Measurements from ENCODE around the gene TMEM33.
"Not testable (repeated sequence)": the region's sequence is repeated elsewhere in the genome, so short reads cannot be mapped to it uniquely, and the experiment has no call there.

The TMEM33 gene

DNA sequence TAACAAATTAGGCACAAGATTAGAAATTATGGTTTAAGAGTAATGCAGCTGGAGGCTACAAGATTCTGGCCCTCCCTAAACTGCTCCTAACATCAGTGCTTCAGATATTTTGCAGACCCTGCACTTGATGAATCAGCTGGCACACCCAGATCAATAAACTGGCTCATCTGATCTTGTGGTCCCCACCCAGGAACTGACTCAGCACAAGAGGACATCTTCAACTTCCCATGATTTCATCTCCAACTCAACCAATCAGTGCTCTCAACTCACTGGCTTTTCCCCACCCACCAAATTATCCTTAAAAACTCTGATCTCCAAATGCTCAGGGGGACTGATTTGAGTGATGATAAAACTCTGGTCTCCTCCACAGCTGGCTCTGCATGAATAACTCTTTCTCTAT is 21.7 kb upstream of the TMEM33 start:
- H3K27ac Mint-ChIP-seq = no peak overlapping the region
- no peak overlapping the region for H3K4me3 Mint-ChIP-seq
- peaks cover 8% of the 10 kb centered on the region for H3K4me1 Mint-ChIP-seq
- H3K36me3 Mint-ChIP-seq (ENCODE audit: low read depth) = peaks cover 2% of the 10 kb centered on the region
- H3K9me3 Mint-ChIP-seq = peaks cover 5% of the 10 kb centered on the region
- TF ChIP-seq, protein P1, sequence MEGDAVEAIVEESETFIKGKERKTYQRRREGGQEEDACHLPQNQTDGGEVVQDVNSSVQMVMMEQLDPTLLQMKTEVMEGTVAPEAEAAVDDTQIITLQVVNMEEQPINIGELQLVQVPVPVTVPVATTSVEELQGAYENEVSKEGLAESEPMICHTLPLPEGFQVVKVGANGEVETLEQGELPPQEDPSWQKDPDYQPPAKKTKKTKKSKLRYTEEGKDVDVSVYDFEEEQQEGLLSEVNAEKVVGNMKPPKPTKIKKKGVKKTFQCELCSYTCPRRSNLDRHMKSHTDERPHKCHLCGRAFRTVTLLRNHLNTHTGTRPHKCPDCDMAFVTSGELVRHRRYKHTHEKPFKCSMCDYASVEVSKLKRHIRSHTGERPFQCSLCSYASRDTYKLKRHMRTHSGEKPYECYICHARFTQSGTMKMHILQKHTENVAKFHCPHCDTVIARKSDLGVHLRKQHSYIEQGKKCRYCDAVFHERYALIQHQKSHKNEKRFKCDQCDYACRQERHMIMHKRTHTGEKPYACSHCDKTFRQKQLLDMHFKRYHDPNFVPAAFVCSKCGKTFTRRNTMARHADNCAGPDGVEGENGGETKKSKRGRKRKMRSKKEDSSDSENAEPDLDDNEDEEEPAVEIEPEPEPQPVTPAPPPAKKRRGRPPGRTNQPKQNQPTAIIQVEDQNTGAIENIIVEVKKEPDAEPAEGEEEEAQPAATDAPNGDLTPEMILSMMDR (IDR thresholded peaks at IDR 0.05) = no peak
- DNase-seq = no peak
- peaks cover 9% of the 10 kb centered on the region for H3K27me3 Mint-ChIP-seq (ENCODE audit: low read depth, poor library complexity)

DNA sequence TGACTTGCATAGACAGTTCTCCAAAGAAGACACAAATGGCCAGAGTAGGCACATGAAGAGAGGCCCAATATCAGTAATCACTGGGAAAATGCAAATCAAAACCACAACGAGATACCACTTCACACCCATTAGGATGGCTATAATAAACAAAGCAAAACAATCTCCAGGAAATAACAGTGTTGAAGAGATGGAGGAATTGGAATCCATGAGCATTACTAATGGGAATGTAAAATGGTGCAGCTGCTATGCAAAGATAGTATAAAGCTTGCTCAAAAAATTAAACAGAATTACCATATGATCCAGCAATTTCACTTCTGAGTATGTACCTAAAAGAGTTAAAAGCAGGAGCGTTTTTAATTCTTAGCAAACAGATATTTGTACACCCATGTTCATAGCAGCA is 17.0 kb upstream of the TMEM33 start:
- H3K27me3 Mint-ChIP-seq (ENCODE audit: low read depth, poor library complexity) = peaks cover 20% of the 10 kb centered on the region
- DNase-seq = no peak
- H3K9me3 Mint-ChIP-seq = peaks cover 38% of the 10 kb centered on the region
- no peaks in the 10 kb centered on the region for H3K36me3 Mint-ChIP-seq (ENCODE audit: low read depth)
- TF ChIP-seq, protein P1 (IDR thresholded peaks at IDR 0.05) = no peak
- no peak overlapping the region for H3K4me3 Mint-ChIP-seq
- no peak overlapping the region for H3K27ac Mint-ChIP-seq
- H3K4me1 Mint-ChIP-seq = no peaks in the 10 kb centered on the region

DNA sequence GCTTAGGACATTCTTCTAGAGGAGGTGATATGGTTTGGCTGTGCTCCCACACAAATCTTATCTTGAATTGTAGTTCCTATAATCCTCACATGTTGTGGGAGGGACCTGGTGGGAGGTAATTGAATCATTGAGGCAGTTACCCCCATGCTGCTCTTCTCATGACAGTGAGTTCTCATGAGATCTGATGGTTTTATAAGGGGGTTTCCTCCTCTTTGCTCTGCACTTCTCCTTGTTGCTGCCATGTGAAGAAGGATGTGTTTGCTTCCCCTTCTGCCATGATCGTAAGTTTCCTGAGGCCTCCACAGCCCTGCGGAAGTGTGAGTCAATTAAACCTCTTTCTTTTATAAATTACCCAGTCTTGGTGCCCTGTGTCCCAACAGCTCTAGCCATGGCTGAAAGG is 14.8 kb upstream of the TMEM33 start:
- not testable (repeated sequence) for DNase-seq; H3K4me3 Mint-ChIP-seq; H3K4me1 Mint-ChIP-seq; H3K27ac Mint-ChIP-seq; H3K36me3 Mint-ChIP-seq (ENCODE audit: low read depth)
- peaks cover 26% of the 10 kb centered on the region for H3K27me3 Mint-ChIP-seq (ENCODE audit: low read depth, poor library complexity)
- H3K9me3 Mint-ChIP-seq = peaks cover 38% of the 10 kb centered on the region

DNA sequence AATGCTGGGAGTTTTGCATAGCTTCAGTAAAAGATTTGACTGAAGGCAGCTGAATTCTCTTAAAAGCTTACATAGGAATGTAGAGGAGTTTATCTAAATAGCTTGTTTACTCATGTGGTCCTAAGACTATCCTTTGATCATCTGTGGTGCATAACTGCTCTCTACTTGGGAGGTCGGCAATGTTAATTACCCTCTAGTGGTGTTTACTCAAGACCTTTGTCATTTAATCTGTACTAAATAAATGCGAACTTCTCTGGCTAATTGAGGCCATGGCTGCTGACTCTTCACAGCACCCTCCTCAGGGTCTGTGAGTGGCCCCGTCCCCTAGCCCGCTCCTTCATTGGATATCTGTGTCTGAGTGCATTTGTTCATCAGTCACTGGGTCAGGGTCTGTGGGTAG is 13.8 kb upstream of the TMEM33 start:
- TF ChIP-seq, protein P1 (IDR thresholded peaks at IDR 0.05) = no peak
- no peak overlapping the region for H3K27ac Mint-ChIP-seq
- H3K4me1 Mint-ChIP-seq = no peaks in the 10 kb centered on the region
- H3K4me3 Mint-ChIP-seq = no peak overlapping the region
- H3K36me3 Mint-ChIP-seq (ENCODE audit: low read depth) = no peaks in the 10 kb centered on the region
- DNase-seq = no peak
- peaks cover 38% of the 10 kb centered on the region for H3K9me3 Mint-ChIP-seq
- H3K27me3 Mint-ChIP-seq (ENCODE audit: low read depth, poor library complexity) = peaks cover 26% of the 10 kb centered on the region

DNA sequence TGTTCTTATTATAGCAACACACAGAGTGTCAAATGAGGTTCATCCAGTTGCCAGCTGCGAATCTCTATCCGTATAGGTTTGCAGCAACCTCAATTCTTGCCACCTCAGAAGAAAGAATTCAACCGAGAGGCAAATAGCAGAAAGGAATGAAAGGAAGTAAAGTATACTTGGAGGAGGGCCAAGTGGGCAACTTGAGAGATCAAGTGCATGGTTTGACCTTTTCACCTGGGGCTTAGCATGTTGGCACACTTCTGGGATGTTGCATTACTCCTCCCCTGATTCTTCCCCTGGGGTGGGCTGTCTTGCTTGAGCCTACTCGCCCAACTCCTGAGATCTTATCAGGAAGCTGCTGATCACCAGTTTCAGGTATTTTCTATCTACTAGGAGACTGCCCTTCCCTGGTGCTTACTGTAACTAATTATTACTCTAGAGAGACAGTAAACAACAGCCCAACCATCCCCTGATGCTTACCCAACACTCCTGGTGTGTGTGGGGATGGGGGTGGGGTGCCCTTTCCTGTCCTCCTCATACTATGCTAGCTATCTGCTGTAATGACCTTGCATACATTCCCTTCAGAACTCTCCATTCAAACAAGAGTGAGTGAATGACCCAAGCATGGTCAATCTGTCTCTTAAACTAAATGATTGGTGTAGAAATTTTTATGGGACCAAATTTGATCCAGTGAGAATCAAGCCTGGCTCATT is 7.3 kb upstream of the TMEM33 start:
- Mint-ChIP-seq H3K27me3 (ENCODE audit: low read depth, poor library complexity) (peaks cover 30% of the 10 kb centered on the region), H3K4me1 (no peaks in the 10 kb centered on the region), H3K4me3 (no peak overlapping the region), H3K36me3 (ENCODE audit: low read depth) (no peaks in the 10 kb centered on the region), H3K27ac (no peak overlapping the region), H3K9me3 (peaks cover 3% of the 10 kb centered on the region)
- no peak for DNase-seq
- TF ChIP-seq, protein P1 (IDR thresholded peaks at IDR 0.05) = no peak

DNA sequence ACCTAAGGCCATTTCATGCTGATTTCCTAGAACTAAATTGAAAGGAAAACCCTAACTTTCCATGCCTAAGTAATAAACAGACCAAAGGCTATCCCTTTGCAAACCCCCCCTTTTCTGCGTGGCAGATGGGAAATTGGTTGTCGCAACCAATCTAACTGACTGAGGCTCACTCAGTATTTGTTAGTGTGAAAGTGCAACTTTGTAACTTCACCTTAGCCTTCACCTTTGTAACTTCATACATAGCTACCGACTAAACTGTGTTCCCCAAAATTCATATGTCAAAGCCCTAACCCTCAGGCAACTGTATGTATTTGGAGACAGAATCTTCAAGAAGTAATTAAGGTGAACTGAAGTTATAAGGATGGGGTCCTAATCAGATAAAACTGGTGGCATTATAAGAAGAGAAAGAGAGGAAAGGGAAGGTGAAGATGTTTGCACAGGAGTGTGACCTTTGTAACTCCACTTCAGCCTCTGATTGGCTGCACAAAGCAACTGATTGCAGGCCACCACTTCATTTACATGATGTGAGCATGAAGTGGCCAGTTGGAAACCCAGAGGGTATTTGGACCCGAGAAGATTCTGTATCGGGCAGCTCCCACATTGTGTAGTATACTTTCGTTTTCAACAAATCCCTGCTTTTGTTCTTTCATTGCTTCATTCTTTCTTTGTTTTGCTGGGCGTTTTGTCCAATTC is 4.9 kb upstream of the TMEM33 start:
- Mint-ChIP-seq H3K9me3 (peaks cover 4% of the 10 kb centered on the region), H3K36me3 (ENCODE audit: low read depth) (no peaks in the 10 kb centered on the region), H3K27me3 (ENCODE audit: low read depth, poor library complexity) (peaks cover 24% of the 10 kb centered on the region), H3K4me1 (peaks cover 6% of the 10 kb centered on the region), H3K27ac (no peak overlapping the region), H3K4me3 (no peak overlapping the region)
- TF ChIP-seq, protein P1 (IDR thresholded peaks at IDR 0.05) = no peak
- no peak for DNase-seq

Data from nephron progenitor cell (in vitro differentiated cells).